Osteoblast (primary cell): ENCODE data around the gene KLHL29. TPM values are rescaled to one million over a fixed set of nuclear protein-coding genes. Genes with fewer than 3 reads are reported as not detected.

Experiments
- DNase-seq: peaks from one replicate; pipeline ENCODE4 v3.0.0; 2011; ENCODE audit warnings: low spot score, mixed read lengths; ENCODE audit not compliant: insufficient read length; ENCODE audit errors: missing footprints
- H2AFZ ChIP-seq: 2 replicates; pipeline ENCODE4 v1.6.0; 2011; ENCODE audit warnings: mild to moderate bottlenecking, low read length
- H3K27ac ChIP-seq: 2 replicates; pipeline ENCODE4 v1.5.1; 2011; ENCODE audit warnings: mild to moderate bottlenecking, low read depth, low read length, moderate library complexity
- H3K27me3 ChIP-seq: 2 replicates; pipeline ENCODE4 v1.6.0; 2012; ENCODE audit warnings: mild to moderate bottlenecking, control low read depth, inconsistent platforms, low read length, moderate library complexity; ENCODE audit not compliant: insufficient read depth
- H3K36me3 ChIP-seq: 2 replicates; pipeline ENCODE4 v1.5.1; 2011; ENCODE audit warnings: mild to moderate bottlenecking, low read length, control low read depth, moderate library complexity; ENCODE audit not compliant: insufficient read depth
- H3K4me1 ChIP-seq: 2 replicates; pipeline ENCODE4 v1.5.1; 2011; ENCODE audit warnings: mild to moderate bottlenecking, low read length, control low read depth, moderate library complexity; ENCODE audit not compliant: insufficient read depth
- H3K4me2 ChIP-seq: 2 replicates; pipeline ENCODE4 v1.6.0; 2011; ENCODE audit warnings: mild to moderate bottlenecking, low read length; ENCODE audit not compliant: insufficient read depth
- H3K4me3 ChIP-seq: fragments of 200-600 bp; sonication (generic); 3 replicates; pipeline ENCODE4 v1.5.1; 2012; ENCODE audit warnings: mild to moderate bottlenecking, low read length, inconsistent platforms; ENCODE audit not compliant: insufficient read depth
- H3K79me2 ChIP-seq: 2 replicates; pipeline ENCODE4 v1.6.0; 2012; ENCODE audit warnings: mild to moderate bottlenecking, low read length, control low read depth, inconsistent platforms; ENCODE audit not compliant: insufficient read depth
- H3K9me3 ChIP-seq: 2 replicates; pipeline ENCODE4 v1.5.1; 2011; ENCODE audit warnings: low read depth, low read length, control low read depth
- H4K20me1 ChIP-seq: 2 replicates; pipeline ENCODE4 v1.6.0; 2012; ENCODE audit warnings: mild to moderate bottlenecking, low read length, control low read depth; ENCODE audit not compliant: insufficient read depth
- total RNA-seq: library from RNA; depleted of rRNA; stranded (reverse); fragments of >200 nt; gene quantifications from 2 replicates; pipeline ENCODE4 v1.2.3, GENCODE V29; 2012
- TF ChIP-seq, protein P1 (sequence below): IDR thresholded peaks from 2 replicates; pipeline ENCODE4 v1.5.1; 2011; ENCODE audit warnings: mild to moderate bottlenecking, low read depth, low read length, moderate library complexity; ENCODE audit errors: extremely low read depth

The KLHL29 gene
- total RNA-seq, 1 donor = 3.3 TPM

DNA sequence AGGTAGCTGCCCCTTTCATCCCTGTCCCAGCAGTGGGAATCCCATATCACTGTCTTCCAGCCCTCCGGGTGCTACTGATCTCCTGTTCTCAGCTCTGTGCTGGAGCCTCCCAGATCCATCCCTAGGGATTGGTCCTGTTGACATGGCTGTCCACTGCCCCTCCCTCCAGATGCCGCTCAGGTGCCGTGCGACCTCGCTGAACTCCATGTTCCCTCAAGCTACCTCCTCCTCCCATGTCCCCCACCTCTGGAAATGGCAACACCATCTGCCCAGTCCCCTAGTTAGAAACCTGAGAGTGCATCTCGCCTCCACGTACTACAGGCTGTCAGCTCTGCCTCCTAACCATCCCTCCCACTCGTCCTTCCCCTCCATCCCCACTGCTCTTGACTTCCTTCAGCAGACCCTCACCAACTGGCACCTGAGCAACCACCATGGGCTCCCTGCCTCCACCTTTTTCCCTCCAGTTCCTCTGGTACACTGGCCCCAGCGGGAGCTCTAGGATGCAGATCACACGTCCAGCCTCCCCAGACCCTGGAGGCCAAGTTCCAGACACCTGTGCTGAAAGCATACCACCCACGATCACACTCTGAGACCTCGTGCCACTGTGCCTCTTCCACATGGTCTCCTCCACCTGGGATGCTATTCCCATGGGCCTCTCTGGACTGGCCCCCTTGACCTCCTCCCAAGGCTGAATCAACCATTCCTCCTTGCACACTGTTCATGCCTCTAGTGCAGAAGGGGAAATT lies 106.8 kb downstream of the KLHL29 start:
- Histone ChIP-seq H3K4me3 (no peak overlapping the region), H3K79me2 (no peaks in the 10 kb centered on the region), H3K4me2 (no peak overlapping the region), H4K20me1 (peaks cover 11% of the 10 kb centered on the region), H3K27ac (no peak overlapping the region), H3K27me3 (no peaks in the 10 kb centered on the region), H2AFZ (no peak overlapping the region), H3K36me3 (no peaks in the 10 kb centered on the region), H3K4me1 (peaks cover 13% of the 10 kb centered on the region), H3K9me3 (no peaks in the 10 kb centered on the region)
- TF ChIP-seq, protein P1, sequence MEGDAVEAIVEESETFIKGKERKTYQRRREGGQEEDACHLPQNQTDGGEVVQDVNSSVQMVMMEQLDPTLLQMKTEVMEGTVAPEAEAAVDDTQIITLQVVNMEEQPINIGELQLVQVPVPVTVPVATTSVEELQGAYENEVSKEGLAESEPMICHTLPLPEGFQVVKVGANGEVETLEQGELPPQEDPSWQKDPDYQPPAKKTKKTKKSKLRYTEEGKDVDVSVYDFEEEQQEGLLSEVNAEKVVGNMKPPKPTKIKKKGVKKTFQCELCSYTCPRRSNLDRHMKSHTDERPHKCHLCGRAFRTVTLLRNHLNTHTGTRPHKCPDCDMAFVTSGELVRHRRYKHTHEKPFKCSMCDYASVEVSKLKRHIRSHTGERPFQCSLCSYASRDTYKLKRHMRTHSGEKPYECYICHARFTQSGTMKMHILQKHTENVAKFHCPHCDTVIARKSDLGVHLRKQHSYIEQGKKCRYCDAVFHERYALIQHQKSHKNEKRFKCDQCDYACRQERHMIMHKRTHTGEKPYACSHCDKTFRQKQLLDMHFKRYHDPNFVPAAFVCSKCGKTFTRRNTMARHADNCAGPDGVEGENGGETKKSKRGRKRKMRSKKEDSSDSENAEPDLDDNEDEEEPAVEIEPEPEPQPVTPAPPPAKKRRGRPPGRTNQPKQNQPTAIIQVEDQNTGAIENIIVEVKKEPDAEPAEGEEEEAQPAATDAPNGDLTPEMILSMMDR = no peak
- no peak for DNase-seq

- DNase-seq = no peak
- Histone ChIP-seq H3K79me2 (no peaks in the 10 kb centered on the region), H3K27ac (no peak overlapping the region), H3K27me3 (no peaks in the 10 kb centered on the region), H3K4me3 (no peak overlapping the region), H3K36me3 (no peaks in the 10 kb centered on the region), H3K4me2 (no peak overlapping the region), H4K20me1 (peaks cover 10% of the 10 kb centered on the region), H3K9me3 (no peaks in the 10 kb centered on the region), H3K4me1 (peaks cover 17% of the 10 kb centered on the region), H2AFZ (no peak overlapping the region)
- TF ChIP-seq, protein P1 = no peak
Measured at GRCh38 chr2:23492337-23492675, 107.3 kb downstream of the KLHL29 start.

GRCh38 chr2:23492921-23493320 lies 107.9 kb downstream of the KLHL29 start:
- H3K4me2 ChIP-seq = no peak overlapping the region
- no peaks in the 10 kb centered on the region for H3K9me3 ChIP-seq
- no peak for DNase-seq
- H2AFZ ChIP-seq = no peak overlapping the region
- no peak overlapping the region for H3K27ac ChIP-seq
- H3K4me3 ChIP-seq = no peak overlapping the region
- no peaks in the 10 kb centered on the region for H3K79me2 ChIP-seq
- H4K20me1 ChIP-seq = peaks cover 11% of the 10 kb centered on the region
- peaks cover 17% of the 10 kb centered on the region for H3K4me1 ChIP-seq
- TF ChIP-seq, protein P1 = no peak
- no peaks in the 10 kb centered on the region for H3K36me3 ChIP-seq
- H3K27me3 ChIP-seq = no peaks in the 10 kb centered on the region

GRCh38 chr2:23493846-23494245 lies 108.9 kb downstream of the KLHL29 start:
- no peak overlapping the region for H3K27ac ChIP-seq
- H3K4me1 ChIP-seq = peaks cover 25% of the 10 kb centered on the region
- no peaks in the 10 kb centered on the region for H3K27me3 ChIP-seq
- no peaks in the 10 kb centered on the region for H3K79me2 ChIP-seq
- no peaks in the 10 kb centered on the region for H3K9me3 ChIP-seq
- H3K36me3 ChIP-seq = no peaks in the 10 kb centered on the region
- TF ChIP-seq, protein P1 = no peak
- H3K4me3 ChIP-seq = no peak overlapping the region
- H4K20me1 ChIP-seq = peaks cover 11% of the 10 kb centered on the region
- H3K4me2 ChIP-seq = no peak overlapping the region
- H2AFZ ChIP-seq = no peak overlapping the region
- no peak for DNase-seq
